Urothelium cell line (cell line): Measurements from ENCODE around the gene VPS54.
"Not testable (repeated sequence)": the region's sequence is repeated elsewhere in the genome, so short reads cannot be mapped to it uniquely, and the experiment has no call there.

ENCODE experiments used
- DNase-seq: peaks from one replicate; pipeline ENCODE4 v3.0.0; 2011; ENCODE audit warnings: low spot score, mixed read lengths
- FAIRE-seq: peaks from 2 replicates; lab custom pipeline; 2011; peaks lifted over from hg19 to GRCh38; lab: Jason Lieb, UNC

Gene VPS54

GRCh38 chr2:63994329-63995070 is 24.7 kb downstream of the VPS54 start:
- FAIRE-seq, DNase-seq: not testable (repeated sequence)

- FAIRE-seq (no peak), DNase-seq (no peak)
These were observed 25.4 kb downstream of the VPS54 start for GRCh38 chr2:63993871-63994270.

- FAIRE-seq, DNase-seq: not testable (repeated sequence)
These were observed 26.1 kb downstream of the VPS54 start for GRCh38 chr2:63993130-63993584.

- DNase-seq, result no peak
- no peak for FAIRE-seq
These were observed 27.1 kb downstream of the VPS54 start for GRCh38 chr2:63992061-63992685.

- not testable (repeated sequence) for FAIRE-seq, DNase-seq
These were observed 27.8 kb downstream of the VPS54 start for GRCh38 chr2:63991173-63991999.

- DNase-seq (no peak), FAIRE-seq (no peak)
These were observed 29.2 kb downstream of the VPS54 start for GRCh38 chr2:63990072-63990471.

GRCh38 chr2:63988842-63989436 is 30.3 kb downstream of the VPS54 start:
- not testable (repeated sequence) for DNase-seq, FAIRE-seq

GRCh38 chr2:63984606-63985359 is 34.4 kb downstream of the VPS54 start:
- DNase-seq, result no peak
- FAIRE-seq, result no peak

- DNase-seq (no peak), FAIRE-seq (no peak)
These were observed 35.1 kb downstream of the VPS54 start for GRCh38 chr2:63983986-63984605.

- no peak for DNase-seq
- no peak for FAIRE-seq
These were observed 36.9 kb downstream of the VPS54 start for GRCh38 chr2:63982335-63982734.

GRCh38 chr2:63981702-63982103 is 37.5 kb downstream of the VPS54 start:
- no peak for FAIRE-seq
- DNase-seq, result no peak

- FAIRE-seq (no peak), DNase-seq (no peak)
These were observed 38.4 kb downstream of the VPS54 start for GRCh38 chr2:63980794-63981193.

- no peak for DNase-seq
These were observed 41.3 kb downstream of the VPS54 start for GRCh38 chr2:63977904-63978303.

GRCh38 chr2:63976125-63976510 is 43.1 kb downstream of the VPS54 start:
- FAIRE-seq, result peak; percentile 70
- DNase-seq, result no peak

More at GRCh38 chr2:63977904-63978303, 41.3 kb downstream of the VPS54 start:
- no peak for FAIRE-seq

GRCh38 chr2:63975437-63976124 is 43.6 kb downstream of the VPS54 start:
- DNase-seq (no peak), FAIRE-seq (no peak)

- not testable (repeated sequence) for DNase-seq, FAIRE-seq
These were observed 44.2 kb downstream of the VPS54 start for GRCh38 chr2:63975036-63975435.

- FAIRE-seq (no peak), DNase-seq (no peak)
These were observed 57.0 kb downstream of the VPS54 start for GRCh38 chr2:63962186-63962585.

GRCh38 chr2:63950414-63950813 is 68.8 kb downstream of the VPS54 start:
- FAIRE-seq (no peak), DNase-seq (no peak)

- DNase-seq (no peak), FAIRE-seq (no peak)
These were observed 76.4 kb downstream of the VPS54 start for GRCh38 chr2:63942788-63943187.
